ENCODE measurements around the gene RUBCNL.

DNA sequence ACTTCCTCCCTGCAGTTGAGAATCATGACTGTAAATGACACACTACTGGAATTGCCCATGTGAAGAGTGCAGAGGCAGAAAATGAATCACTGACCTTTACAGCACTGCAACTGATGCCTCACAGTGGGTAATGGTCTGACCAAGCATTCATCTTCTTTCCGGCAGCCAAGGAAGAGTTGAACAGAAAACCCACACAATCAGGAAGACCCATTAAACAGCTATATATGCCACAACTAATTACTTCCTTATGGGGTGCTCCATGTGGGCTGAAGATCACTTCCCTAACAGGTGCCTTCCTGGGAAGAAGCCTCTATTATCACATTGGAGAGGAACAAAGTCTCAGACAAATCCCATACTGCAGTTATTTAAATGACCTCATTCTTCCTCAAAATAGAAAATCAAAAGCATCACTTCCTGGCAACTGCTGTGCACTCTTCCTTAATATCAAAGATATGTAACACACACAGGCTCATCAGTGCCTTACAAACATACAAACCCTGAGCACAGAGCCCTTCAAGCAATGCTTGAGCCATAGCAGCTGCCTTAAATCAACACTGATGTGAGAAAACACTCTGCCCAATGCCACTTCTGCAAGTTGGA is 45.8 kb downstream of the RUBCNL start:
- TF ChIP-seq EZH2phosphoT487 (IDR thresholded peaks at IDR 0.05; ENCODE audit: low read length) (no peak), EZH2 (optimal IDR thresholded peaks at IDR 0.05; ENCODE audit: low read depth, low read length) (no peak)
- TF ChIP-seq, protein P1, sequence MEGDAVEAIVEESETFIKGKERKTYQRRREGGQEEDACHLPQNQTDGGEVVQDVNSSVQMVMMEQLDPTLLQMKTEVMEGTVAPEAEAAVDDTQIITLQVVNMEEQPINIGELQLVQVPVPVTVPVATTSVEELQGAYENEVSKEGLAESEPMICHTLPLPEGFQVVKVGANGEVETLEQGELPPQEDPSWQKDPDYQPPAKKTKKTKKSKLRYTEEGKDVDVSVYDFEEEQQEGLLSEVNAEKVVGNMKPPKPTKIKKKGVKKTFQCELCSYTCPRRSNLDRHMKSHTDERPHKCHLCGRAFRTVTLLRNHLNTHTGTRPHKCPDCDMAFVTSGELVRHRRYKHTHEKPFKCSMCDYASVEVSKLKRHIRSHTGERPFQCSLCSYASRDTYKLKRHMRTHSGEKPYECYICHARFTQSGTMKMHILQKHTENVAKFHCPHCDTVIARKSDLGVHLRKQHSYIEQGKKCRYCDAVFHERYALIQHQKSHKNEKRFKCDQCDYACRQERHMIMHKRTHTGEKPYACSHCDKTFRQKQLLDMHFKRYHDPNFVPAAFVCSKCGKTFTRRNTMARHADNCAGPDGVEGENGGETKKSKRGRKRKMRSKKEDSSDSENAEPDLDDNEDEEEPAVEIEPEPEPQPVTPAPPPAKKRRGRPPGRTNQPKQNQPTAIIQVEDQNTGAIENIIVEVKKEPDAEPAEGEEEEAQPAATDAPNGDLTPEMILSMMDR (IDR thresholded peaks at IDR 0.05; ENCODE audit: low read length): no peak
